SK-N-SH (cell line): ENCODE results near the gene ENTR1.

Experiments
- EZH2phosphoT487 ChIP-seq: fragments of 200-600 bp; sonication (generic); IDR thresholded peaks from 2 replicates; pipeline ENCODE4 v1.6.1; 2017; ENCODE audit warnings: low read depth, mixed run types, mild to moderate bottlenecking, antibody characterized with exemption, moderate library complexity, borderline replicate concordance
- MXI1 ChIP-seq: IDR thresholded peaks from 2 replicates; pipeline ENCODE4 v1.6.1; 2012; ENCODE audit warnings: mild to moderate bottlenecking, low read depth, low read length, improper control_type of control experiment
- RAD21 ChIP-seq: IDR thresholded peaks from 2 replicates; pipeline ENCODE4 v1.6.1; 2012; ENCODE audit warnings: mild to moderate bottlenecking, low read length
- TF ChIP-seq, protein P1 (sequence below): fragments of 200-600 bp; sonication (generic); IDR thresholded peaks from 2 replicates; pipeline ENCODE4 v1.6.1; 2017; ENCODE audit warnings: antibody characterized with exemption, mild to moderate bottlenecking, moderate library complexity
- TF ChIP-seq, protein P2 (sequence below): IDR thresholded peaks from 2 replicates; pipeline ENCODE4 v1.6.1; 2012; ENCODE audit warnings: mild to moderate bottlenecking, low read depth, low read length, moderate library complexity

DNA sequence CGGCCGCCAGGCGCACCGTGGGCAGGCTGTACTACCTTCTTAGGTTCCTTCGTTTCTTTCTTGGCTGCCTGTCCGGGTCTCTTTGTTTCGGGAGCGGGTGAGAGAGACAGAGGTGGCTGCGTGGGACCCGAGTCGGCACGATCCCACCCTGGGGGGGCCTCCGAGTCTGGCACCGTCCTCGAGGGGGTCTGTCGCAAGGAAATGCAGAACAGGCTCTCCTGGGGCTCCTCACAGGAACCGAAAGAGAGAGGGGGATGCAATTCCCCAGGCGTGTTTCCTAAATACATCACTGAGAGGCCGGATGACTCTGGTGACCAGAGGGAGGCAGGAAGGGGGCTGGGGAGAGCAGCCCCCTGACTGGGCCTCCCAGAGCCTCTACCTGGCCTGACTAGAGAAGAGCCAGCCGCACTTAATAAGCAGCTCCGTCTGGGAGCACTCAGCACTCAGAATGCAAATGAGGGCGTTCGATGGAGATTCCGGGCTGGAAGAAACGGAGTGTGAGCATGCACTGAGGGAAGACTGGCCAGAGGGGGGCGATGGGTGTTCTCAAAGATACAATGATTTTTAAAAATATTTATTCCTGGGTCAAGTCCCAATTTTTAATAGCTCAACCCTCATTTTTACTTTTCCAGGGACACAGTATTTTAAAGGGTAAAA lies 40.9 kb upstream of the ENTR1 start:
- no peak for TF ChIP-seq EZH2phosphoT487
- TF ChIP-seq MXI1 = no peak
- TF ChIP-seq, protein P1, sequence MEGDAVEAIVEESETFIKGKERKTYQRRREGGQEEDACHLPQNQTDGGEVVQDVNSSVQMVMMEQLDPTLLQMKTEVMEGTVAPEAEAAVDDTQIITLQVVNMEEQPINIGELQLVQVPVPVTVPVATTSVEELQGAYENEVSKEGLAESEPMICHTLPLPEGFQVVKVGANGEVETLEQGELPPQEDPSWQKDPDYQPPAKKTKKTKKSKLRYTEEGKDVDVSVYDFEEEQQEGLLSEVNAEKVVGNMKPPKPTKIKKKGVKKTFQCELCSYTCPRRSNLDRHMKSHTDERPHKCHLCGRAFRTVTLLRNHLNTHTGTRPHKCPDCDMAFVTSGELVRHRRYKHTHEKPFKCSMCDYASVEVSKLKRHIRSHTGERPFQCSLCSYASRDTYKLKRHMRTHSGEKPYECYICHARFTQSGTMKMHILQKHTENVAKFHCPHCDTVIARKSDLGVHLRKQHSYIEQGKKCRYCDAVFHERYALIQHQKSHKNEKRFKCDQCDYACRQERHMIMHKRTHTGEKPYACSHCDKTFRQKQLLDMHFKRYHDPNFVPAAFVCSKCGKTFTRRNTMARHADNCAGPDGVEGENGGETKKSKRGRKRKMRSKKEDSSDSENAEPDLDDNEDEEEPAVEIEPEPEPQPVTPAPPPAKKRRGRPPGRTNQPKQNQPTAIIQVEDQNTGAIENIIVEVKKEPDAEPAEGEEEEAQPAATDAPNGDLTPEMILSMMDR = peak; percentile 15; the same call in 1 of the 2 replicates
- TF ChIP-seq, protein P2, sequence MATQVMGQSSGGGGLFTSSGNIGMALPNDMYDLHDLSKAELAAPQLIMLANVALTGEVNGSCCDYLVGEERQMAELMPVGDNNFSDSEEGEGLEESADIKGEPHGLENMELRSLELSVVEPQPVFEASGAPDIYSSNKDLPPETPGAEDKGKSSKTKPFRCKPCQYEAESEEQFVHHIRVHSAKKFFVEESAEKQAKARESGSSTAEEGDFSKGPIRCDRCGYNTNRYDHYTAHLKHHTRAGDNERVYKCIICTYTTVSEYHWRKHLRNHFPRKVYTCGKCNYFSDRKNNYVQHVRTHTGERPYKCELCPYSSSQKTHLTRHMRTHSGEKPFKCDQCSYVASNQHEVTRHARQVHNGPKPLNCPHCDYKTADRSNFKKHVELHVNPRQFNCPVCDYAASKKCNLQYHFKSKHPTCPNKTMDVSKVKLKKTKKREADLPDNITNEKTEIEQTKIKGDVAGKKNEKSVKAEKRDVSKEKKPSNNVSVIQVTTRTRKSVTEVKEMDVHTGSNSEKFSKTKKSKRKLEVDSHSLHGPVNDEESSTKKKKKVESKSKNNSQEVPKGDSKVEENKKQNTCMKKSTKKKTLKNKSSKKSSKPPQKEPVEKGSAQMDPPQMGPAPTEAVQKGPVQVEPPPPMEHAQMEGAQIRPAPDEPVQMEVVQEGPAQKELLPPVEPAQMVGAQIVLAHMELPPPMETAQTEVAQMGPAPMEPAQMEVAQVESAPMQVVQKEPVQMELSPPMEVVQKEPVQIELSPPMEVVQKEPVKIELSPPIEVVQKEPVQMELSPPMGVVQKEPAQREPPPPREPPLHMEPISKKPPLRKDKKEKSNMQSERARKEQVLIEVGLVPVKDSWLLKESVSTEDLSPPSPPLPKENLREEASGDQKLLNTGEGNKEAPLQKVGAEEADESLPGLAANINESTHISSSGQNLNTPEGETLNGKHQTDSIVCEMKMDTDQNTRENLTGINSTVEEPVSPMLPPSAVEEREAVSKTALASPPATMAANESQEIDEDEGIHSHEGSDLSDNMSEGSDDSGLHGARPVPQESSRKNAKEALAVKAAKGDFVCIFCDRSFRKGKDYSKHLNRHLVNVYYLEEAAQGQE = no peak
- TF ChIP-seq RAD21 = no peak
